HG02798 (cell line): Measurements from ENCODE around the gene SLC34A1.
A peak's percentile ranks its signal among the peaks of the same experiment; 100 is the strongest.

Experiments used
- ATAC-seq: cut with Tn5 transposase; IDR thresholded peaks from one replicate; pipeline ENCODE4 v1.9.1; 2021; ENCODE audit warnings: mild to moderate bottlenecking; ENCODE audit not compliant: unreplicated experiment, poor library complexity

Gene SLC34A1

DNA sequence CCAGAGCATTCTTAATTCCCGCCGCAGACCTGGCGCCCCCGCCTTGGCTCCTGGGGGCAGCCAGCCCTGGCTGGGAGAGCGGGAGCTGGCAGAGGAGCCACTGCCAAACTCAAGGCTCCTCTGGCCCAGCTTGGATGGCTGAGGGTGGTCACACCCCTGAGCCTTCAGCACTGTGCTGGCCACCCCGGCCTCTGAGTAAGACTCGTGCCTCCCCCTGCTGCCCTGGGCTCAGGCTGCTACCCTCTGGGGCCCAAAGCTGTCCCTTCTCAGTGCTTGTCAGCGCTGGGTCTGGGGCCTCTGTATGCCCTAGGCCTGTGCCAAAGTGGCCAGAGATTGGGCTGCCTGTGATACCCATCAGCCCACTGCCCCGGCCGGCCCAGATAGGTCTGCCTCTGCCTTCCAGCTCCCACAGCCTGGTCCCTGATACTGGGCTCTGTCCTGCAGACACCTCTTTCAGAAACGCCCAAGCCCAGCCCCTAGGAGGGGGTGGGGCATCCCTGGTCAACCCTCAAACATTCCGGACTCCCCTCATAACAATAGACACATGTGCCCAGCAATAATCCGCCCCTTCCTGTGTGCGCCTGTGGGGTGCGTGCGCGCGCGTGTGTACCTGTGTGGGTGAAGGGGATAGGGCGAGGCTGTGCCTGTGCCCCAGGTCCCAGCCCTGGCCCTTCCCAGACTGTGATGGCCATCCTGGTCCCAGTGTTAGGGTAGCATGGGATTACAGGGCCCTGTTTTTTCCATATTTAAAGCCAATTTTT lies 58.0 kb downstream of the SLC34A1 start:
- ATAC-seq: no peak

GRCh38 chr5:177443144-177443983 lies 59.1 kb downstream of the SLC34A1 start:
- ATAC-seq: no peak

DNA sequence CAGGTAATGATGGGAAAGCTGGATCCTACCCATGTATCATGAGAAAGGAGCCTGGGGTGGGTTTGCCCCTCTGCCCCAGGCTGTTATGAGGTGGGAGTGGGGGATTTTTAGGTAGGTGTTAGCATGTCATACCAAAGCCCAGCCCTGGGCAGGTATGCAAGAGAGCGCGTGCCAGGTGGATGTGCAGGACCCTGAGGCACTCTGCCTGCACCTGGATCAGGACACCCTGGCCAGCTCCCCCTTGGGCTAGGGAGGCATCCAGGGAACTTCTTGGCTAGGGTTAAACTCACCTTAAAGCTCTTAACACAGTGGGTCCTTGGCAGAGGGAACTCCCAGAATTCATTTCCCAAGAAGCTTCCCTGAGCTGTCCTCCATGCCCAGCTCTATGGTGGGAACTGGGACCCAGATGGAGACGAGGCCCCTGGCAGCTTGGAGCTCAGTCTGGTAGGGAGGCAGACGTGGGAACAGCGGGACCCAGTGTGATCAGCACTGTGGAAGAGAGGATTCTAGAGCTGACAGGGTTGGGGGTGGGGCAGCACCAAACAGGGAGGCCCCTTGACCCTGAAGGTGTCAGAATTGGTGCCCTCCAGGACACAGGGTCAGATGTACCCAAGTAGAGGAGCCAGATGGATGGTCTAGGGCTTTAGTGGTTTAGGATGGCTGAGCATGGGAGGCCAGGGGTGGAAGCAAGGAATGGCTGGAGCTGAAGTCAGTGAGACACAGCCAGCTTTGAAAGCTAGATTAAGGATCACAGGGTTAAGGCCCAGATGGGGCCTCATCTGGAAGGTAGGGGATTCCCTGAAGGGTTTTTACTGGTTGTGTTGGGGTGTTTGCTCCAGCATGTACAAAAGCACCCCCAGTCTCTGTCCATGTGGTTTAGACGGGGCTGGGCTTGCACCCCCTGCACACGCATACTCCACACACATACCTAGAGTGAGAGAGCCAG lies 60.1 kb downstream of the SLC34A1 start:
- no peak for ATAC-seq

GRCh38 chr5:177445052-177445916 lies 61.0 kb downstream of the SLC34A1 start:
- no peak for ATAC-seq

DNA sequence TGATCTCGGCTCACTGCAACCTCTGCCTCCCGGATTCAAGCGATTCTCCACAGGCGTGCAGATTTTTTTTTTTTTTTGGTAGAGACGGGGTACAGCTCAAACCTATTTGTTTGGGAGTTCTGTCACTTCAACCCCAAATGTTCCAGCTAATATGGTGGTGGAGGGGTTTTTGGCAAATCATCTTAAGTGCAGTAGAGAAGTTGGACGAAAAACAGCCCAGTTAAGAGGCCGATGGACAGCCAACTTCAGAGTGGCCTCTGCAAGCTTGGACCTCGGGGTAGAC lies 61.6 kb downstream of the SLC34A1 start:
- ATAC-seq: no peak

DNA sequence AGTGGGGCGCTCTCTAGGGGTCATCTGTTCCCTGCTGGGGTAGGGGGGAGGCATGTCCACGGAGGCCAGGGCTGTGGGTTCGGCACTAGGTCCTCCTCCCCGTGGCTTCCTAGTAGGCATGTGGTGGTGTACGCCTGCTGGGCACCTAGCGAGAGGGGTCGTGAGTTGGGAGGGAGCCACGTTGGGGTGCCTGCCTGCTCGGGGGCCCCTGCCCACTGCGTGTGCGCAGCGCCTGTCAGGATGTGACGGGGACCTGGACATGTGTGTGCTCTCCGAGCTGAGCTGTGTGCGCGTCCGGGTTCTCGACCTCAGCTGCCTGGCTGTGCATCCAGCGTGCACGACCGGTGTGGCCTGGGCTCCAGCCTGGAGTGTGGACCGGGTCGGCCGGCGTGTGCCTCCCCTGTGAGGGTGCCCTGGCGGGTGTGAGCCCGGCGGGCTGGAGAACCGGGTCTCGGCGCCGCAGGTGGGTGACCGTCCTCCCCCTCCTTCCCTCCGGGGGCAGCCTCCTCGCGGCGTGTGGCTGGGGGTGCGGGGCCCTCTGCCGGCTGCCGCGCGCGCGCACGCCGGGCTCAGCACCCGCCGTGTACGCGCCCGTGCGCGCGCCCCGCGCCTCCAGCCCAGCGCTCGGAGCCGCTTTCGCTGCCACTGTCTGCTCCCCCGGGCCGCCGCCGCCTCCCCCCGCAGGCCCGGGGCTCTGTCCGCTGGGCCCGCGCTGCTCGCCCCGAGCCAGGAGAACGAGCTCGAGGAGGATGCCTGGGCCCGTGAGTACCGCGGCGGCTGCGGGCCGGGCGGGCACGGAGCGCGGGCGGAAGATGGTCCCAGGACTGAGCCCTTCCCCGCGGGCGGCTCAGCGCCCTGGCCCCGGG lies 62.2 kb downstream of the SLC34A1 start, which contains the start of gene PRR7:
Gene PRR7 (plus strand): TSS at position 615 of the 866 bp plus-strand sequence. CDS start 8,254 bp downstream, outside the sequence.
- ATAC-seq: peak; percentile 65

DNA sequence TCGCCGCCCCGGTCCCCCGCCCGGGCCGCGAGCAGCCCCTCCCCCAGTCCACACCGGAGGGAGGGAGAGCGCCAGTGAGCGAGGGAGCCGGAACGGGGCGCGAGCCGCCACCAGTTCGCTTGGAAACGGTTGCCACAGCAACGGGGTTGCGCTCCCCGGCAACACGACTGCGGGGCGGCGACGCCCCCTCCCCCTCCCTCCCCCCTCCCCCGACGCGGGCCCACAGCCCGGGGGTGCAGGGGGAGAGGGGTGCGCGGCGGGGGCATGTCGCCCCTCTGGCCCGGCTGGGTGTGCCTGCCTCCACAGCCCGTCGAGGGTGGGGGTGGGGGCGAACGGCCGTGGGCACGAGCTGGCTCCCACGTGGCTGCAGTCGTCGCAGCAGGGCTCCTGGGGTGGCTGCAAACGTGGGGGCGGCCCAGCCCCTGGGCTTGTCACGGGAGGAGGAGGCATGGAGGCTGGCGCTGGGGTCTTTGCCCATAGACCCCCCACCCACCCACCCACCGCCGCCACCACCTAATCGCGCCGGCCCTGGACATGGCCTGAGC lies 62.9 kb downstream of the SLC34A1 start:
- peak; percentile 30 for ATAC-seq

DNA sequence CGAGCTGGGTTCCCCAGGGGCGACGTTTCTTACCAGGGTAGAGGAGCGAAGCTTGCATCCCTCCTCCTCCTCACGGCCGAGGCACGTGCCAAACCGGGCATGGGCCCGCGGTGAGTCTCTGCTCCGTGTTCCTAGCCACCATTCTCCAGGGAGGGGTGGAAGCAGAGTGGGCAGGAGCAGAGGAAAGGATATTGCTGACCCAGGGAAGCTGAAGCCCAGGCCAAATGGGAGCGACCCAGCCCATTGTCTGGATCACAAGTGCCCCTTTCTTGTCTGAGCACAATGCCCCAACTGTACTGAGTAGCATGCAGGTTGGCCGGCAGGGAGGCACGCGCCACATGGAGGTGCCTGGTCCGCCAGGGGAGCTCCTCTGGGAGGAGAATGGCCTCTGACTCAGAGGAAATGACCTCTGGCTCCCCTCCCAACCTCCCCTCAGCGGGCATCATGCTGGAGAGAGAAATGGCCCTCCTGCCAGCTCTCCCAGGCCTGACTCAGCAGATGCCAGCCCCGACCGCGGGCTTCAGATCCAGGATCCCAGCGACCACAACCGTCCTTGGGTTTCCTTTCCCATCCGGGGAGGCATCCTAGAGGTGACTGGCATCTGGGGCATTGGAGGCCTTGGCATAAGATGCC lies 63.5 kb downstream of the SLC34A1 start:
- ATAC-seq: no peak
